Bronchial epithelial cell (primary cell): ENCODE measurements around the gene ZNF736. TPM values are rescaled to one million over a fixed set of nuclear protein-coding genes. Genes with fewer than 3 reads are reported as not detected.

ENCODE experiments used
- DNase-seq: peaks from one replicate; pipeline ENCODE4 v3.0.0-alpha.2; 2010; ENCODE audit warnings: low read depth
- FAIRE-seq: peaks from 2 replicates; lab custom pipeline; 2011; peaks lifted over from hg19 to GRCh38; lab: Jason Lieb, UNC
- H3K27me3 ChIP-seq: 2 replicates; pipeline ENCODE4 v1.5.1; 2011; ENCODE audit warnings: low read length; ENCODE audit not compliant: control insufficient read depth, insufficient read depth
- H3K36me3 ChIP-seq: 2 replicates; pipeline ENCODE4 v1.5.1; 2011; ENCODE audit warnings: low read length; ENCODE audit not compliant: control insufficient read depth, insufficient read depth
- H3K4me3 ChIP-seq: 2 replicates; pipeline ENCODE4 v1.5.1; 2011; ENCODE audit warnings: mild to moderate bottlenecking, low read depth, low read length, control low read depth
- CTCF ChIP-seq: IDR thresholded peaks from 2 replicates; pipeline ENCODE4 v1.5.1; 2011; ENCODE audit warnings: mild to moderate bottlenecking, moderate library complexity, low read length, control low read depth, inconsistent platforms; ENCODE audit not compliant: insufficient read depth, severe bottlenecking
- total RNA-seq: library from RNA; depleted of rRNA; stranded (reverse); fragments of >200 nt; gene quantifications from 2 replicates; pipeline ENCODE4 v1.2.1, GENCODE V29; 2014

ZNF736 gene
- total RNA-seq, 1 donor from 2014 or later = 8.7 TPM

DNA sequence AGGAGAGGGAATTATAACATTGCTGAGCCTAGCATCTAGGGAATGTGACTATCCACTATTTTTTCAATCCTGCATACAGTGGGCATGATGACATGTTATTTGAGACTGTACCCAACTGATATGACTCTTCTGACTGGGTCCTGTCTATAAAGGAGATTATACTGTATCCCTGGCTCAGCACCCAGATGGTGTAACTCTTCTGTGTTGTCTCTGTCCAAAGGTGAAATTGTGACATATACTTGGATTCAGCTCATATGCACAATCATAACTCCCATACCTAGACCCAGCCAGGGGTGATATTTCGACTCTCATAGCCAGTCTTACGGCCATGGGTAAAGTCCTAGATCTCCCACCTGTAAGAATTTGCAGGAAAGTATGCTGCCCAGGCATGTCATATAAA, 59.3 kb downstream of the ZNF736 start:
- H3K27me3 ChIP-seq = no peaks in the 10 kb centered on the region
- no peak for FAIRE-seq
- H3K4me3 ChIP-seq = no peak overlapping the region
- no peaks in the 10 kb centered on the region for H3K36me3 ChIP-seq
- no peak for DNase-seq
- TF ChIP-seq CTCF = no peak

- FAIRE-seq (no peak), DNase-seq (no peak)
- H3K36me3 ChIP-seq = no peaks in the 10 kb centered on the region
- no peak overlapping the region for H3K4me3 ChIP-seq
- H3K27me3 ChIP-seq = no peaks in the 10 kb centered on the region
- no peak for TF ChIP-seq CTCF
Measured at GRCh38 chr7:64400401-64400800, 86.6 kb downstream of the ZNF736 start.

Other genes starting within 250 kb of the ZNF736 start
- not detected in 2 replicates for gene ZNF735, start 106.8 kb upstream of the ZNF736 start, total RNA-seq
- gene ZNF679, start 85.5 kb upstream of the ZNF736 start, total RNA-seq = not detected in 2 replicates
- 10.3 and 10.9 TPM in 2 replicates for gene ZNF680, start 249.1 kb downstream of the ZNF736 start, total RNA-seq